Vagina (tissue), 2 donors: ENCODE measurements around the gene ICE1.

Experiments
- CTCF ChIP-seq, 3 experiments: fragments of 450-650 bp in 2 of 3; fragments of 200-600 bp in 1 of 3; sonication (generic) in 1 of 3; IDR thresholded peaks; one replicate each; pipeline ENCODE4 v1.5.1; 2017 to 2019; ENCODE audit warnings: antibody characterized with exemption in 3 of 3, mild to moderate bottlenecking in 2 of 3, moderate library complexity in 2 of 3
- POLR2A ChIP-seq, 2 donors: fragments of 450-650 bp; IDR thresholded peaks; one replicate each; pipeline ENCODE4 v1.6.1; 2017; ENCODE audit warnings: antibody characterized with exemption in 2 of 2, mild to moderate bottlenecking in 2 of 2, moderate library complexity in 2 of 2
- POLR2AphosphoS5 ChIP-seq, 2 donors: sonication (generic); formaldehyde crosslinking; IDR thresholded peaks; one replicate each; pipeline ENCODE4 v1.9.0; 2017; ENCODE audit warnings: antibody characterized with exemption in 2 of 2, mild to moderate bottlenecking in 2 of 2, low read depth in 1 of 2; ENCODE audit not compliant: insufficient read depth in 1 of 2

- TF ChIP-seq CTCF (IDR thresholded peaks at IDR 0.05), result no peak
- TF ChIP-seq POLR2A (IDR thresholded peaks at IDR 0.05), result no peak
- TF ChIP-seq POLR2AphosphoS5 (IDR thresholded peaks at IDR 0.05; ENCODE audit: insufficient read depth in 1 of 2, low read depth in 1 of 2), result no peak
Measured at GRCh38 chr5:5454391-5454790, 31.9 kb downstream of the ICE1 start.
